Eye (tissue), 1 donor: ENCODE data around the gene TMIGD2.
A peak's percentile ranks its signal among the peaks of the same experiment; 100 is the strongest.
"Not testable (repeated sequence)": the region's sequence is repeated elsewhere in the genome, so short reads cannot be mapped to it uniquely, and the experiment has no call there.

Experiments
- DNase-seq: peaks from one replicate; pipeline ENCODE4 v3.0.0-alpha.2; 2015

Gene TMIGD2

GRCh38 chr19:4295972-4296771, 6.0 kb downstream of the TMIGD2 start:
- DNase-seq, result peak; percentile 73

- no peak for DNase-seq
Measured at GRCh38 chr19:4294389-4294788, 7.8 kb downstream of the TMIGD2 start.

GRCh38 chr19:4292515-4292914, 9.7 kb downstream of the TMIGD2 start:
- DNase-seq, result no peak

- no peak for DNase-seq
Measured at GRCh38 chr19:4291184-4291732, 10.9 kb downstream of the TMIGD2 start.

GRCh38 chr19:4288091-4288777, 14.0 kb downstream of the TMIGD2 start:
- DNase-seq, result no peak

- not testable (repeated sequence) for DNase-seq
Measured at GRCh38 chr19:4286141-4286540, 16.0 kb downstream of the TMIGD2 start.

GRCh38 chr19:4284974-4285373, 17.2 kb downstream of the TMIGD2 start:
- no peak for DNase-seq

GRCh38 chr19:4284176-4284958, 17.8 kb downstream of the TMIGD2 start:
- peak; percentile 37 for DNase-seq

- DNase-seq, result peak; percentile 36
Measured at GRCh38 chr19:4279530-4280422, 22.4 kb downstream of the TMIGD2 start.

GRCh38 chr19:4279267-4279529, 23.0 kb downstream of the TMIGD2 start:
- DNase-seq, result no peak

- DNase-seq, result peak; percentile 84
Measured at GRCh38 chr19:4278419-4279266, 23.5 kb downstream of the TMIGD2 start, which contains the start of gene SHD. TSS of gene SHD (plus strand) at chr19:4279266. CDS start at chr19:4280064, 798 bp downstream.

GRCh38 chr19:4278010-4278409, 24.2 kb downstream of the TMIGD2 start:
- no peak for DNase-seq

GRCh38 chr19:4277191-4277696, 24.9 kb downstream of the TMIGD2 start:
- peak; percentile 68 for DNase-seq

GRCh38 chr19:4274321-4274686, 27.9 kb downstream of the TMIGD2 start:
- DNase-seq, result not testable (repeated sequence)

- DNase-seq, result no peak
Measured at GRCh38 chr19:4272894-4273293, 29.3 kb downstream of the TMIGD2 start.

GRCh38 chr19:4268816-4269430, 33.3 kb downstream of the TMIGD2 start:
- no peak for DNase-seq

- no peak for DNase-seq
Measured at GRCh38 chr19:4267901-4268815, 34.0 kb downstream of the TMIGD2 start.

GRCh38 chr19:4267101-4267900, 34.9 kb downstream of the TMIGD2 start:
- peak; percentile 54 for DNase-seq
